ENCODE measurements around the gene NUP214.

Gene NUP214

DNA sequence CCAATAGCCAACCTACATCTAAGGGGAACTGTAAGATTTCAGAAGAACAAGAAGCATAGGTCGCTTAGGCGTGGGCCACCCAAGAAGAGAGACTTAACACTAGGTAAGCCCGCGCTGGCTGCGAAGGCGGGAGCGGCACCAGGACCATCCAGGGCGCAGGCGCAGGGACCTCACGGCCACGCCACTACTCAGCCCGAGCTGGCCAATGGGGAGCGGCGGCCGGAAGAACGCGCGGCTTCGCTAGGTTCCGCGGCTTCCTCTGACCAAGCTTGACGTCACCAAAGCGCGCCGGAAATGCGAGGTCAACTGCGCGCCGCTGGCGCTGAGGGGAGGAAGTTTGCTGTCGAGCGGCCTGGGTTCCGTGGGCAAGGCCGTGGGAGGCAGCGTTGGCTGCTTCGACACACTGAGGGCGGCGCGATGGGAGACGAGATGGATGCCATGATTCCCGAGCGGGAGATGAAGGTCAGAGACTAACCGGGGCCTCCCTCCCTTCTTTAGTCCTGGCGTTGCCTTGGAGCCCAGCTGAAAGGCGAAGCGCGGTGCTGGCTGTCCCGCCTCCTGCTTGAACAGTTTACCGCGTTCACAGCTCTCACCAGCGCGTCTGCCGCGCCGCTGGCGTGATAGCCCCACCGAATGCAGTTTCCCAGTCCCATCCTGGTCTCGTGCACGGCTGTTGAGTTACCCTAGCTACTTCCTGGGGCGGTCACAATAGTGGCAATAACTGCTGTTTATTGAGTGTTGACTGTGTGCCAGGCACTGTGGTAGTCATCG, at the start of gene NUP214:
Gene NUP214 (plus strand): TSS at position 299 of the 771 bp plus-strand sequence. CDS start 119 bp downstream, at position 418.
- DNase-seq (ENCODE audit: extremely low read depth, low read depth): peak; percentile 89
- TF ChIP-seq, protein P1, sequence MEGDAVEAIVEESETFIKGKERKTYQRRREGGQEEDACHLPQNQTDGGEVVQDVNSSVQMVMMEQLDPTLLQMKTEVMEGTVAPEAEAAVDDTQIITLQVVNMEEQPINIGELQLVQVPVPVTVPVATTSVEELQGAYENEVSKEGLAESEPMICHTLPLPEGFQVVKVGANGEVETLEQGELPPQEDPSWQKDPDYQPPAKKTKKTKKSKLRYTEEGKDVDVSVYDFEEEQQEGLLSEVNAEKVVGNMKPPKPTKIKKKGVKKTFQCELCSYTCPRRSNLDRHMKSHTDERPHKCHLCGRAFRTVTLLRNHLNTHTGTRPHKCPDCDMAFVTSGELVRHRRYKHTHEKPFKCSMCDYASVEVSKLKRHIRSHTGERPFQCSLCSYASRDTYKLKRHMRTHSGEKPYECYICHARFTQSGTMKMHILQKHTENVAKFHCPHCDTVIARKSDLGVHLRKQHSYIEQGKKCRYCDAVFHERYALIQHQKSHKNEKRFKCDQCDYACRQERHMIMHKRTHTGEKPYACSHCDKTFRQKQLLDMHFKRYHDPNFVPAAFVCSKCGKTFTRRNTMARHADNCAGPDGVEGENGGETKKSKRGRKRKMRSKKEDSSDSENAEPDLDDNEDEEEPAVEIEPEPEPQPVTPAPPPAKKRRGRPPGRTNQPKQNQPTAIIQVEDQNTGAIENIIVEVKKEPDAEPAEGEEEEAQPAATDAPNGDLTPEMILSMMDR (IDR thresholded peaks at IDR 0.05; ENCODE audit: low read depth, low read length, missing control alignments): no peak
- H3K4me3 ChIP-seq (replicated peaks; ENCODE audit: low read depth, low read length): peak within 1 kb of the TSS; percentile 93

DNA sequence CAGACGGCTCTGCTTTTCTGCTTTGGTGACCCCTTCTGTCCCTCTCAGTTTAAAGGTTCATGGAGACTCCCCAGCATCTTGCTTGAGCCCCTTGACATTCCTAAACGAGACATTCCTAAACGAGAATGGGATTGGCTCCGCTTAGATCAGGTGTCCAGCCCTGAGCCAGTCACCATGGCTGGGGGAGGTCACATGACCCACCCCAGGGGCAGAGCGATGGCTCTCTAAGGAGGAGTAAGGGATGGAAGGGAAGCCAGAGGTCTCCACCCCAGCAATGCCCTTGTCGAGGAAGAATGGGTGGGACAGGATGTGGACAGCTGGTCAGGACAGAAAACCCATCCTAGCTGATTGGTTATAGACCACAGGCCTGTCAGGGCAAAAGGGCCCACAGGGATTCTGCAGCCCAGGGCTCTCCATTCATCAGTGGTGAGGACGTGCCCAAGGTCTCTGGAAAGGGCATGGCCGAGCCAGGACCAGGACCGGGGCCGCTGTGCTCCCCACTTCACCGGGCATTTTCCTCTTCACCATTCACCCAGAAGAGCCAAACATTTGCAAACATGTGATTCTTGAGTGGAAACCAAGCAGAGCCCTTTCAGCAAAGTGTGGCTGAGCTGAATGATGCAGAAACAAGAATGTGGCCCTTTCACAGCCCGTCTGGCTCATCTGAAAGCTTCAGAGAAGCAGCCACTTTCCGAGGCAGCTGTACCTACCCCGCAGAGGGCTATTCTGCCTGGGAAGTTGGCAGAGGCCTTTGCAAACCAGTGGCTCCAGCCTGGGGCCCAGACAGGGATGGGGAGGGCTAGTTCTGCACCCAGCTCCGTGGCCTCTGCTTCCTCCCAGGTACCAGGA, 48.8 kb upstream of the NUP214 start:
- TF ChIP-seq, protein P1 (IDR thresholded peaks at IDR 0.05; ENCODE audit: low read depth, low read length, missing control alignments): no peak
- H3K4me3 ChIP-seq (replicated peaks; ENCODE audit: low read depth, low read length): no peak overlapping the region
- DNase-seq (ENCODE audit: extremely low read depth, low read depth): no peak

DNA sequence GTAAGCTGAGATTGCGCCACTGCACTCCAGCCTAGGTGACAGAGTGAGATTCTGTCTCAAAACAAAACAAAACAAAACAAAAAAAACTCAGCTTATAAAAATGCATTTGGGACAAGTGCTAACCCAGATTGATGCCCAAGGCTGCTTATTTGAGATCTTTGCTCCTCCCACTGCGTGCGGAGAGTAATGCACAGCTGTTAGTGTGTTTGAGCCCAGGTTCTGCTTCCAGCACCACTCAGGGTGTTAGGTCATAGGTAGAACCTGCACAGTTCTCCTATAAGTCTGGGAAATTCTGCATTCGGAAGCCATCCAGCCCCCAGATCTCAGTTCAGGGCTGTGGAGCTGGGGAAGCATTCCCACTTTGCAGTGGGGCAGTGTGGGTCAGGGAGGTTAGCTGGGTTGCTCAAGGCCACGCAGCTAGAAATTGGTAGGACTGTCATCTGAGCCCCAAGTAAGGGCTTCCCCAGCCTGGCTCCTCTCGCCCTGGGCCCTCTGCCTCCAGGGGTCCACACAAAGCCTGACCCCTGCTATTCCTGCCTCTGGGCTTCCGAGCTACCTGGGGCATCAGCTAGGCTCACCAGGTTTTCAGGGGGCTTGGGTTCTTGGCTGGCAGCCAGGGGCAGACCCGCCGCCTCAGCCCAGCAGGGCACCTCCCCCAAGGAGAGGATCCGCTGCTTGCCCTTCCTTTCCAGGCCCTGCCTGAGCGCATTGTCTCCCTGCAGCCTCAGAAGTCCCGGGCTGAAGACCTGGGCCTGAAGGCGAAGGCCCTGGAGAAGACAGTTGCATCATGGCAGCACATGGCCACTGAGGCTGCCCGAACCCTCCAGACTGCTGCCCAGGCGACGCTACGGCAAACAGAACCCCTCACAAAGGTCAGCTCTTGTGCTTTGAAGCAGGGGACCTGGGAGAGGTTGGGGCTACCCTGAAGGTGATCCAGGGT, 46.7 kb upstream of the NUP214 start:
- TF ChIP-seq, protein P1 (IDR thresholded peaks at IDR 0.05; ENCODE audit: low read depth, low read length, missing control alignments): no peak
- no peak for DNase-seq (ENCODE audit: extremely low read depth, low read depth)
- H3K4me3 ChIP-seq (replicated peaks; ENCODE audit: low read depth, low read length): no peak overlapping the region

DNA sequence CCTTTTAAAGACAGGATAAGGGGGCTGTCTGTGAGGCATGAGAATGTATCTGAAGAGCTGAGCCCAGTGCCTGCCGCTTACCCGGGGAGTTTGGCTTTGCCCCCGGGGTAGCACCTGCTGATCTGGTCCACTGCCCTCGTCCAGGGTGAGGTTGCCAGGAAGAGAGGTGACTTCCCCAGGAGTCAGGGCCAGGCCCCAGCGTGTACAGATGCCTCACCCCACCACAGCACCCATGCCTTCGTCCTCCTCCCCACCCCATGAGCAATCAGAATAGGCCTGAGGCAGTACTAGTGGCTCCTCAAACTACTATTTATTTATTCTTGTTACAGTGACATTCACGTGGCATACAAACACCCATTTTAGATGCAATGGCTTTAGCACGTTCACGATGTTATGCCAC, 44.8 kb upstream of the NUP214 start:
- TF ChIP-seq, protein P1 (IDR thresholded peaks at IDR 0.05; ENCODE audit: low read depth, low read length, missing control alignments): no peak
- H3K4me3 ChIP-seq (replicated peaks; ENCODE audit: low read depth, low read length): no peak overlapping the region
- DNase-seq (ENCODE audit: extremely low read depth, low read depth): no peak

DNA sequence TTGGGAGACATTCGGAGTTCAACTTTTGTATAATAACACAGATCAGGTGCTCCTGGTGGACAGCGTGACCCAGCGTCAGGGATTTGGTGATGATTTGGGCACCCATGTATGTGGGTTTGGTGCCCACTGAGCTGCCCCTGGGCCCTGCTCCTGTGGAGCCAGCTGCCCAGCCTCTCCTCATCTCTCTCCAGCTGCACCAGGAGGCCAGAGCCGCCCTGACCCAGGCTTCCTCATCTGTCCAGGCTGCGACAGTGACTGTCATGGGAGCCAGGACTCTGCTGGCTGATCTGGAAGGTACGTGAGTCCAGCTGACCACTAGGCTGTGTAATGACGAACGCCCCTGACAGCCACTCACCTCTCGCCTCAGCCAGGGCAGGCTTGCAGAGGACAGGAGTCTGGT, 43.5 kb upstream of the NUP214 start:
- no peak for DNase-seq (ENCODE audit: extremely low read depth, low read depth)
- TF ChIP-seq, protein P1 (IDR thresholded peaks at IDR 0.05; ENCODE audit: low read depth, low read length, missing control alignments): no peak
- H3K4me3 ChIP-seq (replicated peaks; ENCODE audit: low read depth, low read length): no peak overlapping the region

Data from HFF-Myc (cell line).